ENCODE data around the gene EDEM3. TPM values are rescaled to one million over a fixed set of nuclear protein-coding genes. Genes with fewer than 3 reads are reported as not detected.

The EDEM3 gene
- total RNA-seq, 1 experiment from 2014 or later: 23.7 TPM

- no peak for DNase-seq (ENCODE audit: low read depth, low spot score)
- in situ Hi-C loops (cut with HindIII; ENCODE audit: low pct_unique_long_range_greater_than_20kb, low sequenced_read_pairs): no loop called here
Observed at GRCh38 chr1:184748740-184749139, 5.9 kb downstream of the EDEM3 start.

GRCh38 chr1:184747089-184747955 lies 7.3 kb downstream of the EDEM3 start:
- no peak for DNase-seq (ENCODE audit: low read depth, low spot score)
- in situ Hi-C loops (cut with HindIII; ENCODE audit: low pct_unique_long_range_greater_than_20kb, low sequenced_read_pairs): no loop called here

- in situ Hi-C loops (cut with HindIII; ENCODE audit: low pct_unique_long_range_greater_than_20kb, low sequenced_read_pairs): no loop called here
- DNase-seq (ENCODE audit: low read depth, low spot score): no peak
Observed at GRCh38 chr1:184745929-184746638, 8.6 kb downstream of the EDEM3 start.

- in situ Hi-C loops (cut with HindIII; ENCODE audit: low pct_unique_long_range_greater_than_20kb, low sequenced_read_pairs): no loop called here
- DNase-seq (ENCODE audit: low read depth, low spot score): no peak
Observed at GRCh38 chr1:184745110-184745509, 9.5 kb downstream of the EDEM3 start.

GRCh38 chr1:184743062-184743756 lies 11.4 kb downstream of the EDEM3 start:
- DNase-seq (ENCODE audit: low read depth, low spot score): no peak
- in situ Hi-C loops (cut with HindIII; ENCODE audit: low pct_unique_long_range_greater_than_20kb, low sequenced_read_pairs): no loop called here

- DNase-seq (ENCODE audit: low read depth, low spot score): no peak
- in situ Hi-C loops (cut with HindIII; ENCODE audit: low pct_unique_long_range_greater_than_20kb, low sequenced_read_pairs): no loop called here
Observed at GRCh38 chr1:184740344-184740743, 14.3 kb downstream of the EDEM3 start.

GRCh38 chr1:184739796-184740195 lies 14.9 kb downstream of the EDEM3 start:
- in situ Hi-C loops (cut with HindIII; ENCODE audit: low pct_unique_long_range_greater_than_20kb, low sequenced_read_pairs): no loop called here
- DNase-seq (ENCODE audit: low read depth, low spot score): no peak

- in situ Hi-C loops (cut with HindIII; ENCODE audit: low pct_unique_long_range_greater_than_20kb, low sequenced_read_pairs): no loop called here
- no peak for DNase-seq (ENCODE audit: low read depth, low spot score)
Observed at GRCh38 chr1:184739070-184739469, 15.6 kb downstream of the EDEM3 start.

GRCh38 chr1:184734980-184735379 lies 19.7 kb downstream of the EDEM3 start:
- in situ Hi-C loops (cut with HindIII; ENCODE audit: low pct_unique_long_range_greater_than_20kb, low sequenced_read_pairs): no loop called here
- no peak for DNase-seq (ENCODE audit: low read depth, low spot score)

GRCh38 chr1:184724843-184725242 lies 29.8 kb downstream of the EDEM3 start:
- no peak for DNase-seq (ENCODE audit: low read depth, low spot score)
- in situ Hi-C loops (cut with HindIII; ENCODE audit: low pct_unique_long_range_greater_than_20kb, low sequenced_read_pairs): no loop called here

- DNase-seq (ENCODE audit: low read depth, low spot score): no peak
- in situ Hi-C loops (cut with HindIII; ENCODE audit: low pct_unique_long_range_greater_than_20kb, low sequenced_read_pairs): no loop called here
Observed at GRCh38 chr1:184716158-184716557, 38.5 kb downstream of the EDEM3 start.

GRCh38 chr1:184709418-184709817 lies 45.2 kb downstream of the EDEM3 start:
- DNase-seq (ENCODE audit: low read depth, low spot score): no peak
- in situ Hi-C loops (cut with HindIII; ENCODE audit: low pct_unique_long_range_greater_than_20kb, low sequenced_read_pairs): no loop called here

- in situ Hi-C loops (cut with HindIII; ENCODE audit: low pct_unique_long_range_greater_than_20kb, low sequenced_read_pairs): no loop called here
- DNase-seq (ENCODE audit: low read depth, low spot score): no peak
Observed at GRCh38 chr1:184708084-184708676, 46.5 kb downstream of the EDEM3 start.

- in situ Hi-C loops (cut with HindIII; ENCODE audit: low pct_unique_long_range_greater_than_20kb, low sequenced_read_pairs): no loop called here
- DNase-seq (ENCODE audit: low read depth, low spot score): no peak
Observed at GRCh38 chr1:184705271-184705670, 49.4 kb downstream of the EDEM3 start.

GRCh38 chr1:184701816-184702215 lies 52.8 kb downstream of the EDEM3 start:
- DNase-seq (ENCODE audit: low read depth, low spot score): no peak
- in situ Hi-C loops (cut with HindIII; ENCODE audit: low pct_unique_long_range_greater_than_20kb, low sequenced_read_pairs): no loop called here

- no peak for DNase-seq (ENCODE audit: low read depth, low spot score)
- in situ Hi-C loops (cut with HindIII; ENCODE audit: low pct_unique_long_range_greater_than_20kb, low sequenced_read_pairs): no loop called here
Observed at GRCh38 chr1:184698969-184699368, 55.7 kb downstream of the EDEM3 start.

- no peak for DNase-seq (ENCODE audit: low read depth, low spot score)
- in situ Hi-C loops (cut with HindIII; ENCODE audit: low pct_unique_long_range_greater_than_20kb, low sequenced_read_pairs): no loop called here
Observed at GRCh38 chr1:184698016-184698415, 56.6 kb downstream of the EDEM3 start.

GRCh38 chr1:184696403-184696802 lies 58.3 kb downstream of the EDEM3 start:
- no peak for DNase-seq (ENCODE audit: low read depth, low spot score)

More at GRCh38 chr1:184696403-184696802, 58.3 kb downstream of the EDEM3 start:
- in situ Hi-C loops (cut with HindIII; ENCODE audit: low pct_unique_long_range_greater_than_20kb, low sequenced_read_pairs): no loop called here

All from SK-MEL-5 (cell line).